Measurements from ENCODE around the gene GNG2. TPM values are rescaled to one million over a fixed set of nuclear protein-coding genes. Genes with fewer than 3 reads are reported as not detected.

Gene GNG2
- total RNA-seq (2014; rRNA removed; shearing (Covaris generic)), result 8.6 and 10.2 TPM in 2 replicates

- peak; percentile 88 for DNase-seq (ENCODE audit: low read depth)
Observed at GRCh38 chr14:51860164-51860824, at the start of gene GNG2. GNG2 (plus strand) TSS chr14:51860612; CDS start chr14:51950679, 90,067 bp downstream.

- no peak for DNase-seq (ENCODE audit: low read depth)
Observed at GRCh38 chr14:51811706-51812105, 48.7 kb upstream of the GNG2 start.

GRCh38 chr14:51816031-51816430 is 44.4 kb upstream of the GNG2 start:
- no peak for DNase-seq (ENCODE audit: low read depth)

GRCh38 chr14:51817326-51817725 is 43.1 kb upstream of the GNG2 start:
- DNase-seq (ENCODE audit: low read depth), result no peak

- DNase-seq (ENCODE audit: low read depth), result no peak
Observed at GRCh38 chr14:51818748-51819380, 41.5 kb upstream of the GNG2 start.

- DNase-seq (ENCODE audit: low read depth), result no peak
Observed at GRCh38 chr14:51821822-51822221, 38.6 kb upstream of the GNG2 start.

- no peak for DNase-seq (ENCODE audit: low read depth)
Observed at GRCh38 chr14:51822499-51822898, 37.9 kb upstream of the GNG2 start.

GRCh38 chr14:51823706-51824105 is 36.7 kb upstream of the GNG2 start:
- peak; percentile 50 for DNase-seq (ENCODE audit: low read depth)

GRCh38 chr14:51824191-51824590 is 36.2 kb upstream of the GNG2 start:
- DNase-seq (ENCODE audit: low read depth), result no peak

GRCh38 chr14:51825926-51826325 is 34.5 kb upstream of the GNG2 start:
- no peak for DNase-seq (ENCODE audit: low read depth)

- DNase-seq (ENCODE audit: low read depth), result peak; percentile 97
Observed at GRCh38 chr14:51828017-51828797, 32.2 kb upstream of the GNG2 start.

GRCh38 chr14:51834240-51834639 is 26.2 kb upstream of the GNG2 start:
- no peak for DNase-seq (ENCODE audit: low read depth)

GRCh38 chr14:51836417-51836816 is 24.0 kb upstream of the GNG2 start:
- no peak for DNase-seq (ENCODE audit: low read depth)

GRCh38 chr14:51844081-51844881 is 16.1 kb upstream of the GNG2 start:
- DNase-seq (ENCODE audit: low read depth), result no peak

GRCh38 chr14:51845811-51846210 is 14.6 kb upstream of the GNG2 start:
- no peak for DNase-seq (ENCODE audit: low read depth)

GRCh38 chr14:51846631-51847488 is 13.6 kb upstream of the GNG2 start:
- DNase-seq (ENCODE audit: low read depth), result no peak

- no peak for DNase-seq (ENCODE audit: low read depth)
Observed at GRCh38 chr14:51847489-51847796, 13.0 kb upstream of the GNG2 start.

- DNase-seq (ENCODE audit: low read depth), result no peak
Observed at GRCh38 chr14:51848120-51848519, 12.3 kb upstream of the GNG2 start.

GRCh38 chr14:51849097-51849496 is 11.3 kb upstream of the GNG2 start:
- no peak for DNase-seq (ENCODE audit: low read depth)

GRCh38 chr14:51850651-51851050 is 9.8 kb upstream of the GNG2 start:
- DNase-seq (ENCODE audit: low read depth), result no peak

- no peak for DNase-seq (ENCODE audit: low read depth)
Observed at GRCh38 chr14:51852541-51852940, 7.9 kb upstream of the GNG2 start.
